Measurements from ENCODE around the gene GAS6. TPM values are rescaled to one million over a fixed set of nuclear protein-coding genes. Genes with fewer than 3 reads are reported as not detected.
A peak's percentile ranks its signal among the peaks of the same experiment; 100 is the strongest.

The GAS6 gene
- total RNA-seq, 1 donor from 2014 or later = 302 TPM

GRCh38 chr13:113816254-113816929, 47.5 kb downstream of the GAS6 start:
- intact Hi-C loops (cut with DNase I) = loop anchor here (2.0 kb wide), 1 partner anchor 130 kb away; no protein-coding TSS in a partner anchor
- no peak for DNase-seq (ENCODE audit: low spot score)

GRCh38 chr13:113815151-113816058, 48.5 kb downstream of the GAS6 start:
- DNase-seq (ENCODE audit: low spot score) = no peak
- ATAC-seq = no peak
- intact Hi-C loops (cut with DNase I) = loop anchor here (2.0 kb wide), 1 partner anchor 131 kb away; no protein-coding TSS in a partner anchor

More at GRCh38 chr13:113816254-113816929, 47.5 kb downstream of the GAS6 start:
- ATAC-seq = no peak

GRCh38 chr13:113814435-113814821, 49.4 kb downstream of the GAS6 start:
- intact Hi-C loops (cut with DNase I) = no loop called here
- ATAC-seq (no peak), DNase-seq (ENCODE audit: low spot score) (no peak)

- ATAC-seq (no peak), DNase-seq (ENCODE audit: low spot score) (no peak)
- intact Hi-C loops (cut with DNase I) = no loop called here
Measured at GRCh38 chr13:113813749-113814434, 50.0 kb downstream of the GAS6 start.

GRCh38 chr13:113813070-113813748, 50.7 kb downstream of the GAS6 start:
- intact Hi-C loops (cut with DNase I) = no loop called here
- DNase-seq (ENCODE audit: low spot score) (no peak), ATAC-seq (no peak)

- intact Hi-C loops (cut with DNase I) = no loop called here
- ATAC-seq (no peak), DNase-seq (ENCODE audit: low spot score) (no peak)
Measured at GRCh38 chr13:113812178-113813040, 51.5 kb downstream of the GAS6 start.

- intact Hi-C loops (cut with DNase I) = no loop called here
- DNase-seq (ENCODE audit: low spot score) = no peak
- no peak for ATAC-seq
Measured at GRCh38 chr13:113811081-113811928, 52.6 kb downstream of the GAS6 start.

- intact Hi-C loops (cut with DNase I) = no loop called here
- ATAC-seq (no peak), DNase-seq (ENCODE audit: low spot score) (no peak)
Measured at GRCh38 chr13:113810640-113811039, 53.2 kb downstream of the GAS6 start.

GRCh38 chr13:113809934-113810333, 53.9 kb downstream of the GAS6 start:
- no peak for ATAC-seq
- intact Hi-C loops (cut with DNase I) = no loop called here
- DNase-seq (ENCODE audit: low spot score) = no peak

- no peak for DNase-seq (ENCODE audit: low spot score)
- ATAC-seq = no peak
- intact Hi-C loops (cut with DNase I) = no loop called here
Measured at GRCh38 chr13:113808058-113808834, 55.6 kb downstream of the GAS6 start.

- DNase-seq (ENCODE audit: low spot score) (no peak), ATAC-seq (no peak)
- intact Hi-C loops (cut with DNase I) = no loop called here
Measured at GRCh38 chr13:113806526-113806925, 57.4 kb downstream of the GAS6 start.

- intact Hi-C loops (cut with DNase I) = no loop called here
- DNase-seq (ENCODE audit: low spot score) (no peak), ATAC-seq (no peak)
Measured at GRCh38 chr13:113806104-113806471, 57.8 kb downstream of the GAS6 start.

GRCh38 chr13:113805431-113806103, 58.3 kb downstream of the GAS6 start:
- ATAC-seq (no peak), DNase-seq (ENCODE audit: low spot score) (peak; percentile 52)
- intact Hi-C loops (cut with DNase I) = no loop called here

- intact Hi-C loops (cut with DNase I) = no loop called here
- ATAC-seq (no peak), DNase-seq (ENCODE audit: low spot score) (peak; percentile 56)
Measured at GRCh38 chr13:113804703-113805430, 59.0 kb downstream of the GAS6 start.

- no peak for ATAC-seq
- DNase-seq (ENCODE audit: low spot score) = peak; percentile 59
- intact Hi-C loops (cut with DNase I) = no loop called here
Measured at GRCh38 chr13:113804017-113804702, 59.7 kb downstream of the GAS6 start.
